SK-MEL-5 (cell line): ENCODE measurements around the gene ABHD2. TPM values are rescaled to one million over a fixed set of nuclear protein-coding genes. Genes with fewer than 3 reads are reported as not detected.
A peak's percentile ranks its signal among the peaks of the same experiment; 100 is the strongest.

Experiments used
- DNase-seq: peaks from one replicate; pipeline ENCODE4 v3.0.0-alpha.2; 2016; ENCODE audit warnings: low read depth, low spot score
- in situ Hi-C: cut with HindIII; loops from 2 replicates; pipeline ENCODE4 v1.10.0; 2016; ENCODE audit warnings: low sequenced_read_pairs, high pct_unique_total_duplicates, low pct_unique_long_range_greater_than_20kb
- total RNA-seq: library from RNA; depleted of rRNA; stranded (reverse); fragments of >200 nt; shearing (Covaris generic); gene quantifications from 2 replicates; pipeline ENCODE4 v1.2.3, GENCODE V29; 2014

Gene ABHD2
- total RNA-seq, 1 experiment from 2014 or later = 46.7 TPM

GRCh38 chr15:89165677-89166076, 77.4 kb downstream of the ABHD2 start:
- in situ Hi-C loops = no loop called here
- DNase-seq = no peak

GRCh38 chr15:89167267-89168176, 79.3 kb downstream of the ABHD2 start:
- DNase-seq = no peak
- in situ Hi-C loops = no loop called here

- in situ Hi-C loops = no loop called here
- DNase-seq = no peak
Observed at GRCh38 chr15:89168316-89168833, 80.1 kb downstream of the ABHD2 start.

DNA sequence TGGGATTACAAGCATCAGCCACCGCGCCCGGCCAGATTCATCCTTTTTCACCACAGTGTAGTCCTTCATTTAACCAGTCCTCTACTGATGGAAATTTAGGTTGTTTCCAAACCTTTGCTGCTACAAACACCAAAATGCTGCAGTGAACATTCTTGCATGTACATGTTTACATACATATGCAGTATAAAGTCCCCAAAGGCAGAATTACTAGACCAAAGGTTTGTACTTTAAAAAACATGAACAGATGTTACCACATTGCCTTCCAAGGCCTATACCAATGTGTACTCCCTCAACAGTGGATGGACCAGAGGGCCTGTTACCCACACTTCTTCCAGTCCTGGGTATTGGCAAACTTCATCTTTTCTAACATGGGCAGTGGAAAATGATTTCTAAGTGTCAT, 82.1 kb downstream of the ABHD2 start:
- in situ Hi-C loops = no loop called here
- no peak for DNase-seq

DNA sequence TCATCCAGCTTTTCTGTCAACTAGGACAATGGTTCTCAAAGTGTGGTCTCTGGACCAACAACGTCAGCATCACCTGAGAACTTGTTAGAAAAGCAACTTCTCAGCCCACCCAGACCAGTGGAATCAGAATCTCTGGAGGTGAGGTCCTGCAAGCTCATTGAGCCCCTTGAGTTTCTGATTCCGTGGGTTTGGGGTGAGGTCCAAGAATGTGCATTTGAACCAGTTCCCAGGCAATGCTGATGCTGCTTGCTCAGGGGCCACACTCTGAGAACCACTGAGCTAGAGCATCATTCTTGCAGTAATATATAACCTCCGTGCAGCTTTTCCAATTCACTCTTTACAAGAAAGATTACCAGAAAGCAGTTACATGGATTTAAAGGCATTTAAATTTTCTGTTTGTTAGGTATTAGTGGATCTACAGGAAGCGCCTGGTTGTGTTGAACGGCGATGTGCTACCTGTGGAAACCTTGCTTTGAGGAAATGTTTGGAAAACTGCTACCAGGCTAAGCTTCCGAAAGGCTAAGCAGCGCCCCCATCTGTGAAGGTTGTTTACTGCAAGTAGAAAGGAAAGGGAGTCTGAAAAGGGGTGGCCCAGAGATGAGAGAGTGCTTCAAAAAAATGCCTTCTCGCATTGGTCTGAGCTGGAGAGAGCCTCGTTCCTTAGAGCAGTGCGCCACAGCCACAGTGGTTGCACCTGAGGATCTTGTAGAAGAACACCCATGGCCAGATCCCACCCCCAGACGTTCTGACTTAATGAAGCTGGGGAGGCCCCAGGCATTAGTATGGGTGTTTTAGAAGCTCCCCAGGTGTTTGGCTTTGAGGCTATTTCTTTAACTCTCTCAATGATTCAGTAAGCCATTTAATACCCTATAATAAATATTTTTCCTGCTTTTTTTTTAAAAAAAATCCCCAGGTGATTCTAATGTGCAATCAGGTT, 83.1 kb downstream of the ABHD2 start:
- DNase-seq = peak; percentile 83
- in situ Hi-C loops = no loop called here

- DNase-seq = no peak
- in situ Hi-C loops = no loop called here
Observed at GRCh38 chr15:89172921-89173320, 84.7 kb downstream of the ABHD2 start.

DNA sequence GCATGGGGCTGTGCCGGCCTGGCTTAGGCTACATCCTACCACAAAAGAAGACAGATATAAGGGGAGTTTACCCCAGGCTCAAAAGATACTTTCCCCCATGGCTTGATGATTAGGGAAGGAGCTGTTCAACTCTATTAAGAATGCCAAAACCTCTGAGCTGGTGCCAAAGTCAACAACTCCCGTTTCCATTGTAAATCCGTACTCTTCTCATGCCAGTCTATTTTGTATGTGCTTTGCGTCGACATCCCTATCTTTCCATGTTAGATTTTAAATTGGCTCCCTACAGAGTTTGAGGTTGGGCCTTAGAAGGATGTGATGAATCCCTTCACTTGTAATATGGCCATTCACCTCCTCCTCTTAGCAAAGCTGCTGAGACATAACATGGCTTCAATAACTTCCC, 86.2 kb downstream of the ABHD2 start:
- no peak for DNase-seq
- in situ Hi-C loops = no loop called here

- DNase-seq = no peak
- in situ Hi-C loops = no loop called here
Observed at GRCh38 chr15:89175617-89176191, 87.4 kb downstream of the ABHD2 start.

GRCh38 chr15:89177116-89177515, 88.9 kb downstream of the ABHD2 start:
- in situ Hi-C loops = no loop called here
- no peak for DNase-seq

DNA sequence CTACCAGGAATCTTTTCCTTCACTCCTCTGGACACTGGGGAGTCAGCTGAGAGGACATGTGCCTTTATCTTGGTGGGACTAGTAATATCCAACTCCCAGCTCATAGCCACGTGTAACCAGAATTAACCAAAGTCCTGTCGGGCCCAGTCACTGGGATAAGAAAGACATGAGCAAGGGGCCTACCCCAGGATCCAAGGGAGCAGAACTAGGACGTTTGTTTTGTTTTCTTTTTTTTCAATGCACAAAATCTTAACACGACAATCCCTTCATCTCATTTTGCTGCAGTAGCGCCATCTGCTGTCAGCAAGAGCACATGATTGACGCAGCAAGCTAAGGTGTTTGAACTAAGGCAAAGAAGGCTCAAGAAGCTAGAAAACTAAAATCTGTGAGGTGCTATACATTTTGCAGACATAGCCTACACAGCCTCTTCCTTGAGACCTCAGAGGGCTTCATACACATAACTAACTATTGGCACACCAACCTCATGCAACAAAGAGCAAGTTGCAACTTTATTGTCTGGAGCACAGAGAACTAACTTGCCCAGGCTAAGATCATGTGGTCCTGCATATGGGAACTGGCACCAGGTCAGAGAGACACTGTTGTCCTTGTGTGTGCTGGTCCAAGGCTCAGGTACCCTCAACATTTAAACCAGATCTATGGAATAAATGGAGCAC, 89.5 kb downstream of the ABHD2 start:
- in situ Hi-C loops = no loop called here
- DNase-seq = peak; percentile 85

GRCh38 chr15:89178307-89178977, 90.2 kb downstream of the ABHD2 start:
- DNase-seq = no peak
- in situ Hi-C loops = no loop called here

DNA sequence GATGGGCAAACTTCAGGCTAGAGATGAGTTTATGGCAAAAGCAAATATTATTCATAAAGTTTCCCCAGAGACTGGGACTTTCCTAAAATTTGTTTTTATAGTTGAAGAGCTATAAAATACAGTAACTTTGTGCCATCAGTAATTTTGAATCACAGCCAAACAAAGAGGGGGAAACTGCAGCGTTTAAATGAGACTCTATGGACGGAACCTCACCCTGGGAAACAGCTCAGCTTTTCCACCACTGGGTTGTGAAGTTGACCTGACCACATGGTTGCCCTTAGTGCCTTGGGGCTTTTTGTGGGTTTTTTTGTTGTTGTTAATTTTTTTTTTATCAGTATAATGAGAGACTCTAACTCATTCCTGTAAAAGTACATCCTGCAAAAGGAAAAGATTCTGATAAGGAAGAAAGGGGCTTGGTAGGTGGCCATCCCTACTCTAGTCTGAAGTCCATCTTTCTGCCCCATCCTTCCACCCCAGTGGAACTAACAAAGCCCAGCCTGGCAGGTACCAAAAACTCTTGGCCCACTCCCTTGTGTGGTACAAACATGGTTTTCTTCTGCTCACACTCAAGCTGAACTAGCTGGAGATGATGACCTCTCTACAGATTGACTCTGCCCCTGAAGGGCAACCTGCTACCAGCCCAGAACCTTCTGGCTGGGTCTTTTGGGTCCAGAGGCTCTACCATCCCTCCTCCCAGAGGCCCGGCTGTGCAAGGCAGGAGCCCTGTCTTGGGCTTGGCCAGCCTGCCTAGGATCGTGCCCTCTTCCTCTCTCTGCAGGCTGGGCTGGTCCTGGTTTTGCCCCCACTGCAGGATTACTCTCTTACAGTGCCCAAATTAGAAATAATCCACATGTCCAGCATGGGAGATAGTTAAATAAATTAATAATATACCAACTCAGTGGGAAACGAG, 92.0 kb downstream of the ABHD2 start:
- no peak for DNase-seq
- in situ Hi-C loops = no loop called here

DNA sequence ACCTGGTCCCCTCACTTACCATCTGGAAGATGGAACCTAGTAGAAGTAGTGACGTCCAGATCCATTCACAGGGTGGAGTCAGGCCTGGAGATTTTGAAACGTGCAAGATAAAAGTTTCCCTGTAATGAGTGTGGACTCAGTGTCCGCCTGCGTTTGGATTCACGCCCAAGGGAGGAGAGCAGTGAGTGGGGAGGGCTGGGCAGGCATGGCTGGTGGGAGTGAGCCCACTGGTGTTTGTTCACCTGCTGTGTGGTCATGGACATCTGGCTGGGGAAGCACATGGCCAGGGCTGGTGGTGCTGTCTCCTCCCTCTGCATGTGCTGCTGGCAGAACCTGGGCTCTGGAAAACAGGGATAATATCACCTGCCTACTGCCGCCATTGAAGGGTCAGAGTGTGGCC, 96.1 kb downstream of the ABHD2 start:
- no peak for DNase-seq
- in situ Hi-C loops = no loop called here

DNA sequence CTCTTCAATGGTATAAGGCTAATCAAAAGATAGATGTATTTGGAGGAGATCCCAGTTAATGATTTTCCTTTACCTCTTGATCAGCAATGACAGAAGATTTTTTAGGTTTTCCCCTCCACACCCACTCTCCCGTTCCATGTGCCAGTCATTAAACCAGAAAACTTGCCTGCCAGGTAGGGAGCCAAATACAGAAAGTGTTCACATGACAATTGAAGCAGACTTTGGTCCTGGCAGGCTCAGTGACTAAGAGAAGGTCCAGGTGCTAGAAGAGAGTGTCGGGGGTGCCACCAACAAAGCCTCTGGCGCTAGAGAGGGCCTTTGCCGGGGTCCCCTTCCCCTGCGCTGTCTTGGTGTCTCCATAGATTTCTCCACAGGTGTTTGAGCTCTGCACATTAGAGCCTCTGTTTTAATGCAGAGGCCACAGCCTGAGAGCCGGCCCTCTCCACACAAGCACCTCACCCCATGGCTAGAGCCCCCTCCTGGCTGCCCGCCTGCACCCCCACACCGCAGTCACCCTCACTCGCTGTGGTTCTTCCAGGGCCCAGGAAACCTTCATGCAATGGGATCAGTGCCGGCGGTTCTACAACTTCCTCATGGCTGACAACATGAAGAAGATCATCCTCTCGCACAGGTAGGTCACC, 96.8 kb downstream of the ABHD2 start:
- in situ Hi-C loops = no loop called here
- DNase-seq = no peak

- DNase-seq = no peak
- in situ Hi-C loops = no loop called here
Observed at GRCh38 chr15:89186803-89187202, 98.5 kb downstream of the ABHD2 start.
